GM12878 (cell line): ENCODE data around the gene CAMKMT.

Experiments used
- CTCF ChIP-seq, 3 experiments: IDR thresholded peaks in 2 of 3; conservative IDR thresholded peaks in 1 of 3; 2 replicates each; pipeline ENCODE4 v1.5.1; 2011; ENCODE audit warnings: low read depth in 3 of 3, low read length in 3 of 3, mild to moderate bottlenecking in 3 of 3, control low read depth in 2 of 3, moderate library complexity in 2 of 3, inconsistent platforms in 1 of 3, mixed read lengths in 1 of 3; ENCODE audit not compliant: control insufficient read depth in 2 of 3, insufficient read depth in 1 of 3; ENCODE audit errors: extremely low read depth in 1 of 3
- EP300 ChIP-seq, 2 experiments: fragments of 150-350 bp in 1 of 2; IDR thresholded peaks; 2 replicates each; pipeline ENCODE4 v1.6.1; 2011 to 2012; ENCODE audit warnings: low read depth in 2 of 2, low read length in 2 of 2, borderline replicate concordance in 1 of 2, improper control_type of control experiment in 1 of 2, inconsistent platforms in 1 of 2; ENCODE audit not compliant: control insufficient read depth in 1 of 2
- KLF5 ChIP-seq: fragments of 450-650 bp; IDR thresholded peaks from 2 replicates; pipeline ENCODE4 v1.6.1; 2014; ENCODE audit warnings: mild to moderate bottlenecking; ENCODE audit not compliant: partially characterized antibody
- LARP7 ChIP-seq: fragments of 450-650 bp; IDR thresholded peaks from 2 replicates; pipeline ENCODE4 v1.6.1; 2017; ENCODE audit warnings: mild to moderate bottlenecking
- MAX ChIP-seq: IDR thresholded peaks from 2 replicates; pipeline ENCODE4 v1.6.1; 2012; ENCODE audit warnings: low read depth, low read length, improper control_type of control experiment
- YY1 ChIP-seq: IDR thresholded peaks from 2 replicates; pipeline ENCODE4 v1.6.1; 2011; ENCODE audit warnings: low read depth, mild to moderate bottlenecking, low read length

GRCh38 chr2:44821500-44821899, 459.8 kb downstream of the CAMKMT start:
- TF ChIP-seq CTCF (IDR thresholded peaks at IDR 0.05 in 2 of 3, conservative IDR thresholded peaks at IDR 0.05 in 1 of 3; ENCODE audit: control insufficient read depth in 2 of 3, extremely low read depth in 1 of 3, insufficient read depth in 1 of 3, low read depth in 3 of 3, low read length in 3 of 3), result no peak
- TF ChIP-seq MAX, result no peak
- no peak for TF ChIP-seq YY1
- no peak for TF ChIP-seq LARP7
- no peak for TF ChIP-seq EP300 (IDR thresholded peaks at IDR 0.05; ENCODE audit: borderline replicate concordance in 1 of 2, control insufficient read depth in 1 of 2, low read depth in 2 of 2, low read length in 2 of 2)
- no peak for TF ChIP-seq KLF5
